Activated CD4-positive, alpha-beta memory T cell treated with anti-CD3 and anti-CD28 coated beads for 36 hours (primary cell): ENCODE measurements around the gene ERBB3. TPM values are rescaled to one million over a fixed set of nuclear protein-coding genes. Genes with fewer than 3 reads are reported as not detected.
"Not testable (repeated sequence)": the region's sequence is repeated elsewhere in the genome, so short reads cannot be mapped to it uniquely, and the experiment has no call there.

ENCODE experiments used
- CTCF ChIA-PET: fragments of 350-600 bp; sonication (Branson Sonifier 250); formaldehyde crosslinking; loops from one replicate; lab custom pipeline; 2021; ENCODE audit warnings: antibody characterized with exemption, inconsistent platforms; lab: Charles Lee
- POLR2A ChIA-PET: fragments of 350-600 bp; sonication (Branson Sonifier 250); formaldehyde crosslinking; loops from one replicate; lab custom pipeline; 2021; ENCODE audit warnings: antibody characterized with exemption; lab: Charles Lee
- DNase-seq: peaks from one replicate; pipeline ENCODE4 v3.0.0-alpha.2; 2020
- H3K27ac Mint-ChIP-seq: one replicate; pipeline ENCODE4 v1.8.0; 2021; ENCODE audit warnings: mixed read lengths
- H3K27me3 Mint-ChIP-seq: one replicate; pipeline ENCODE4 v1.8.0; 2021; ENCODE audit warnings: mixed read lengths
- H3K36me3 Mint-ChIP-seq: one replicate; pipeline ENCODE4 v1.8.0; 2021; ENCODE audit warnings: mixed read lengths
- H3K4me1 Mint-ChIP-seq: one replicate; pipeline ENCODE4 v1.8.0; 2021; ENCODE audit warnings: low read depth, mixed read lengths
- H3K4me3 Mint-ChIP-seq: one replicate; pipeline ENCODE4 v1.8.0; 2021; ENCODE audit warnings: mild to moderate bottlenecking, mixed read lengths
- H3K9me3 Mint-ChIP-seq: one replicate; pipeline ENCODE4 v1.8.0; 2021; ENCODE audit warnings: mixed read lengths
- intact Hi-C: fragments of 100-400 bp; cut with micrococcal nuclease; formaldehyde crosslinking; loops from one replicate; pipeline ENCODE4 v1.15.1; 2023
- total RNA-seq, 2 experiments: library from RNA; stranded (reverse); gene quantifications; one replicate each; pipeline ENCODE4 v1.2.3, GENCODE V29; 2021

ERBB3 gene
- total RNA-seq, 2 experiments from 2014 or later, result 0.82 to 0.86 TPM

GRCh38 chr12:56042843-56043242 is 37.1 kb upstream of the ERBB3 start:
- Mint-ChIP-seq H3K4me1 (peaks cover 53% of the 10 kb centered on the region), H3K36me3 (peaks cover 34% of the 10 kb centered on the region), H3K27ac (peak overlapping the region; percentile 98), H3K4me3 (peak overlapping the region; percentile 98), H3K27me3 (no peaks in the 10 kb centered on the region), H3K9me3 (no peaks in the 10 kb centered on the region)
- POLR2A ChIA-PET, result no interaction called here
- intact Hi-C loops, result loop anchor here (5.0 to 10.0 kb wide), 2 partner anchors 179 to 592 kb away; partner anchors contain the start of genes BAZ2A, NABP2 and RNF41
- no peak for DNase-seq
- CTCF ChIA-PET, result no interaction called here

- CTCF ChIA-PET, result interaction anchor here (0.7 to 5.2 kb wide), 9 partner anchors 8 to 308 kb away, joined by 3 to 37 read pairs (median 7); partner anchors contain the start of genes PA2G4, SUOX and ZC3H10
- Mint-ChIP-seq H3K4me1 (peaks cover 38% of the 10 kb centered on the region), H3K4me3 (no peak overlapping the region), H3K9me3 (no peaks in the 10 kb centered on the region), H3K27ac (peak overlapping the region; percentile 75), H3K36me3 (peaks cover 30% of the 10 kb centered on the region), H3K27me3 (no peaks in the 10 kb centered on the region)
- POLR2A ChIA-PET, result interaction anchor here (0.9 to 3.0 kb wide), 5 partner anchors 48 to 72 kb away, joined by 3 to 15 read pairs (median 4); partner anchors contain the start of gene PA2G4
- DNase-seq, result no peak
- intact Hi-C loops, result loop anchor here (2.0 to 10.0 kb wide), 3 partner anchors 35 to 589 kb away; partner anchors contain the start of genes BAZ2A, ERBB3 and SMARCC2
Observed at GRCh38 chr12:56046027-56046780, 33.8 kb upstream of the ERBB3 start.

GRCh38 chr12:56053407-56053893 is 26.5 kb upstream of the ERBB3 start:
- H3K4me1 Mint-ChIP-seq, result no peaks in the 10 kb centered on the region
- no peaks in the 10 kb centered on the region for H3K36me3 Mint-ChIP-seq
- ChIA-PET CTCF (interaction anchor here (1.0 kb wide), 1 partner anchor 32 kb away, joined by 4 read pairs; no protein-coding TSS in a partner anchor), POLR2A (no interaction called here)
- no peak overlapping the region for H3K27ac Mint-ChIP-seq
- H3K4me3 Mint-ChIP-seq, result no peak overlapping the region
- H3K9me3 Mint-ChIP-seq, result no peaks in the 10 kb centered on the region
- no peak for DNase-seq
- intact Hi-C loops, result no loop called here
- H3K27me3 Mint-ChIP-seq, result no peaks in the 10 kb centered on the region

- CTCF ChIA-PET, H3K27me3 Mint-ChIP-seq: not testable (repeated sequence)
Observed at GRCh38 chr12:56059964-56060363, 20.0 kb upstream of the ERBB3 start.

GRCh38 chr12:56061982-56062381 is 18.0 kb upstream of the ERBB3 start:
- H3K27me3 Mint-ChIP-seq, result no peaks in the 10 kb centered on the region
- ChIA-PET CTCF (interaction anchor here (0.9 kb wide), 1 partner anchor 66 kb away, joined by 3 read pairs; no protein-coding TSS in a partner anchor), POLR2A (no interaction called here)
- H3K9me3 Mint-ChIP-seq, result no peaks in the 10 kb centered on the region
- no peak overlapping the region for H3K27ac Mint-ChIP-seq
- intact Hi-C loops, result no loop called here
- DNase-seq, result no peak
- H3K36me3 Mint-ChIP-seq, result no peaks in the 10 kb centered on the region
- no peak overlapping the region for H3K4me3 Mint-ChIP-seq
- H3K4me1 Mint-ChIP-seq, result peaks cover 3% of the 10 kb centered on the region

More at GRCh38 chr12:56059964-56060363, 20.0 kb upstream of the ERBB3 start:
- POLR2A ChIA-PET, result interaction anchor here (0.6 kb wide), 2 partner anchors 319 to 369 kb away, joined by 3 read pairs; no protein-coding TSS in a partner anchor
- DNase-seq, H3K27ac Mint-ChIP-seq, intact Hi-C loops, H3K9me3 Mint-ChIP-seq, H3K4me3 Mint-ChIP-seq, H3K4me1 Mint-ChIP-seq, H3K36me3 Mint-ChIP-seq: not testable (repeated sequence)

GRCh38 chr12:56062996-56063395 is 17.0 kb upstream of the ERBB3 start:
- ChIA-PET POLR2A (no interaction called here), CTCF (interaction anchor here (0.5 kb wide), 1 partner anchor 16 kb away, joined by 3 read pairs; no protein-coding TSS in a partner anchor)
- Mint-ChIP-seq H3K27ac (no peak overlapping the region), H3K36me3 (no peaks in the 10 kb centered on the region), H3K27me3 (no peaks in the 10 kb centered on the region), H3K4me3 (no peak overlapping the region), H3K4me1 (peaks cover 4% of the 10 kb centered on the region), H3K9me3 (no peaks in the 10 kb centered on the region)
- no peak for DNase-seq
- intact Hi-C loops, result no loop called here

GRCh38 chr12:56071648-56072047 is 8.3 kb upstream of the ERBB3 start:
- Mint-ChIP-seq H3K4me1 (peaks cover 4% of the 10 kb centered on the region), H3K36me3 (no peaks in the 10 kb centered on the region), H3K4me3 (no peak overlapping the region), H3K27ac (no peak overlapping the region), H3K9me3 (no peaks in the 10 kb centered on the region), H3K27me3 (no peaks in the 10 kb centered on the region)
- CTCF ChIA-PET, result interaction anchor here (0.6 to 0.9 kb wide), 2 partner anchors 14 to 85 kb away, joined by 3 read pairs; no protein-coding TSS in a partner anchor
- intact Hi-C loops, result no loop called here
- POLR2A ChIA-PET, result no interaction called here
- no peak for DNase-seq

- ChIA-PET POLR2A (no interaction called here), CTCF (no interaction called here)
- Mint-ChIP-seq H3K27ac (no peak overlapping the region), H3K36me3 (no peaks in the 10 kb centered on the region), H3K4me3 (no peak overlapping the region), H3K9me3 (no peaks in the 10 kb centered on the region), H3K4me1 (no peaks in the 10 kb centered on the region), H3K27me3 (no peaks in the 10 kb centered on the region)
- DNase-seq, result no peak
- intact Hi-C loops, result no loop called here
Observed at GRCh38 chr12:56074396-56074795, 5.6 kb upstream of the ERBB3 start.

GRCh38 chr12:56077966-56078365 is 2.0 kb upstream of the ERBB3 start:
- H3K4me3 Mint-ChIP-seq, H3K27me3 Mint-ChIP-seq, H3K27ac Mint-ChIP-seq, H3K9me3 Mint-ChIP-seq, DNase-seq, H3K36me3 Mint-ChIP-seq, H3K4me1 Mint-ChIP-seq: not testable (repeated sequence)
- CTCF ChIA-PET, result interaction anchor here (0.7 to 3.3 kb wide), 5 partner anchors 10 to 82 kb away, joined by 3 to 16 read pairs (median 3); partner anchors contain the start of gene PA2G4
- POLR2A ChIA-PET, result interaction anchor here (0.6 to 4.9 kb wide), 3 partner anchors 26 to 86 kb away, joined by 3 to 23 read pairs (median 4); partner anchors contain the start of genes PA2G4 and ZC3H10
- intact Hi-C loops, result loop anchor here (2.0 kb wide), 1 partner anchor 39 kb away; the partner anchor contains the start of gene RPL41

GRCh38 chr12:56078427-56078826 is 1.5 kb upstream of the ERBB3 start:
- peaks cover 5% of the 10 kb centered on the region for H3K27me3 Mint-ChIP-seq
- POLR2A ChIA-PET, result interaction anchor here (0.6 to 4.9 kb wide), 2 partner anchors 26 to 86 kb away, joined by 3 to 23 read pairs; partner anchors contain the start of gene PA2G4
- CTCF ChIA-PET, result interaction anchor here (0.5 to 3.3 kb wide), 6 partner anchors 13 to 83 kb away, joined by 3 to 16 read pairs (median 4); partner anchors contain the start of gene PA2G4
- H3K4me3 Mint-ChIP-seq, result peak overlapping the region; percentile 49
- no peaks in the 10 kb centered on the region for H3K36me3 Mint-ChIP-seq
- no peak overlapping the region for H3K27ac Mint-ChIP-seq
- H3K4me1 Mint-ChIP-seq, result peaks cover 5% of the 10 kb centered on the region
- intact Hi-C loops, result loop anchor here (2.0 kb wide), 1 partner anchor 38 kb away; the partner anchor contains the start of gene RPL41
- DNase-seq, result no peak
- no peaks in the 10 kb centered on the region for H3K9me3 Mint-ChIP-seq

GRCh38 chr12:56078931-56079722 is 838 bp upstream of the ERBB3 start:
- H3K4me1 Mint-ChIP-seq, result peaks cover 5% of the 10 kb centered on the region
- intact Hi-C loops, result loop anchor here (1.0 to 2.0 kb wide), 2 partner anchors 25 to 38 kb away; partner anchors contain the start of genes PA2G4 and RPL41
- POLR2A ChIA-PET, result interaction anchor here (4.9 kb wide), 1 partner anchor 25 kb away, joined by 23 read pairs; the partner anchor contains the start of gene PA2G4
- peak overlapping the region; percentile 74 for H3K4me3 Mint-ChIP-seq
- CTCF ChIA-PET, result interaction anchor here (0.5 to 3.3 kb wide), 8 partner anchors 12 to 94 kb away, joined by 3 to 16 read pairs (median 4); partner anchors contain the start of genes PA2G4 and ZC3H10
- peak; percentile 74 for DNase-seq
- no peaks in the 10 kb centered on the region for H3K9me3 Mint-ChIP-seq
- H3K27ac Mint-ChIP-seq, result no peak overlapping the region
- H3K27me3 Mint-ChIP-seq, result peaks cover 7% of the 10 kb centered on the region
- H3K36me3 Mint-ChIP-seq, result no peaks in the 10 kb centered on the region
